Daoy (cell line): ENCODE results near the gene CD6. TPM values are rescaled to one million over a fixed set of nuclear protein-coding genes. Genes with fewer than 3 reads are reported as not detected.
"Not testable (repeated sequence)": the region's sequence is repeated elsewhere in the genome, so short reads cannot be mapped to it uniquely, and the experiment has no call there.

Source experiments
- DNase-seq: peaks from one replicate; pipeline ENCODE4 v3.0.0-alpha.2; 2015; ENCODE audit warnings: low read depth
- total RNA-seq: library from RNA; depleted of rRNA; stranded (reverse); fragments of >200 nt; shearing (Covaris generic); gene quantifications from 2 replicates; pipeline ENCODE4 v1.2.3, GENCODE V29; 2014; rRNA removed

Gene CD6
- total RNA-seq, 1 experiment from 2014 or later = 0.46 TPM

DNA sequence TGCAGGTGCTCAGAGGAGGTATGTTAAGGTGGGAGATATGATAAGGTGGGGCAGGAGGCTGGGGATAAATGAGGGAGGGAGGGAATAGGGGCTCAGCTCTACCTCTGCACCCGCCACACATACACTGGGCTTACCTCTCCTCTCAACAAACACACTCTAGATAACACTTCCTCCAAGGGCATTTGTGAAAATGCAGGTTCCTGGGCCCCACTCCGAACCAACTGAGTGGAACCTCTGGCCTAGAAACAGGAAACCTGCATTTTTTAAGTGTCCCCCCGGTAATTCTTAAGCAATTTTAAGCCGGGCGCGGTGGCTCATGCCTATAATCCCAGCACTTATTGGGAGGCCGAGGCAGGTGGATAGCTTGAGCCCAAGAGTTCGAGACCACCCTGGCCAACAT lies 84.3 kb downstream of the CD6 start:
- DNase-seq = no peak

DNA sequence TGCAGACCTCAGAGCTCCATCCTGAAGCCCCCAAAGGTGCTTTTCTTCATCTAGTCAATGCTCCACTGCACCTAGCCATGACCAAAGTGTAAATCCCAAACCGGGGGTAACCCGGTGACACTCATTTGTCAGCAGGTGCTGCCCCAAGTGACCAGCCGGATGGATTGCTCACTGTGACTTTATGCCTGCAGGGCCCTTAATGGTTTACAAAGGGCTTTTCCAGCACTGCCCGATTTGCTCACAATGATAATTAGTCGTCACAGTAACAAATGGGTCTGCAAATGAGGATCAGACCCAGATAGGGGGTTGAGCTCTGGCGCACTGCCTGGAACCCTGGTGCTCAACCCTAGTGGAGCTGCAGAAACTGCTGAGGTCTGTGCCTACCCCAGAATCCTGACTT lies 85.1 kb downstream of the CD6 start:
- DNase-seq = no peak

DNA sequence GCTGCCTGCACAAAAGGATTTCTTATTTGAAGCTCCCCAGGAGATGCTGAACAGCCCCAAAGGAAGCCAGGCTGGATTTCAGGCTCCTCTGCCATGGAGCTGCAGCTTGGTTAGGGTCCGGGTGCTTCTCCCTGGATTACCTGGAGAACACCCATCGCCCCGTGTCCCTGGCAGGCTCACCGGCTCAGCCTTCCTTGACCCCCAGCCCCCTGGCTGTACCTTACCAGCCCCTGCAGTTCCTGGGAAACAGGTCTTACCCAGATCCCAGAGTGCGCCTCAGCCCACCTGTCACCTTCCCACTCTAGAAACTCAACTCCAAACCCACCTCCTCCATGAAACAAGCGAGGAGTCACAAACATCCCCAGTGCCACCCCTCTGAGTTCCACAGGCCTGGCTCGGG lies 85.5 kb downstream of the CD6 start:
- no peak for DNase-seq

DNA sequence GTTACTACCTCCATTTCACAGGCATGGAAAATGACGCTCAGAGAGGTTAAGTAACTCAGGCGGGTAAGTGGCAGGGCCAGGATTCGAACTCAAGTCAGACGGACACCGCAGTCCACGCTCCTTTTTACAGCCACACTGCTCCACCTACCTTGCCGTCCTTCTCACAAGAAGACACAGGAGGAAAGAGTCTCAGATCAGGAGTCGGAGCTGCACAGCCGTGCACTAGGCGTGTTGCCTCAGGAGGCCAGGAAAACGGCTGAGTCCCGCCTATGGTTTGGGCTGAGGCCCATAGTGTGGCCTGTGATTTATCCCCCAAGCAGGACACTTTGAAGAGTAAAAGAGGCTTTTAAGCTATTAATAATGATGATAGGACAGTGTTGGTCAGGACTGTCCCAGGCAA lies 86.1 kb downstream of the CD6 start:
- DNase-seq = no peak

DNA sequence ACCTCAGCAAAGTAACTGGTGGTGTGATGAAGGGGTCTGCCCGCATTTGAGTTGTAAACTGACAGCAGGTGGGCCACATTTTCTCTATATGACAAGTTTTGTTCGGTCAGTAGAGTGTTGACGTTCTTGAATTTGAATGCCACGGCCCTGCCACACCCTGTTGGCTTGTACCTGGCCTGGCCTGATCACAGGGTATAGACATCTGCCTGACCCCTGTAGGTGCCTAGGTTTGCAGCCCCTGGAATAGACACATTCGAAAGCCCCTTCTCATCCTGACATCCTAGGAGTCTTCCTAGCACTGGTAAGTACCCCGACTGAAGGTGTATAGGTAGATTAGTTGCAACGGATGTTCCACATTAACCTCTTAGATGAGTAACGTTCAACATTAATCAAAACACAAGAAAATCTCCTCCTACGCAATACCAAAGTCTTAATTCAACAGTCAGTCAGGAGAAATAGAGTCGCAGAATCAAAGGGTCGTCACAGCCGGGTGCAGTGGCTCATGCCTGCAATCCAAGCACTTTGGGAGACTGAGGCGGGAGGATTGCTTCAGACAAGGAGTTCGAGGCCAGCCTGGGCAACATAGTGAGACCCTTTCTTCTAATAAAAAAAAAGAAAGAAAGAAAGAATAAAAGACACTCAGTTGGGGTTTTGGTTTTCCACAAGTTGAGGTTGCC lies 87.2 kb downstream of the CD6 start:
- no peak for DNase-seq

DNA sequence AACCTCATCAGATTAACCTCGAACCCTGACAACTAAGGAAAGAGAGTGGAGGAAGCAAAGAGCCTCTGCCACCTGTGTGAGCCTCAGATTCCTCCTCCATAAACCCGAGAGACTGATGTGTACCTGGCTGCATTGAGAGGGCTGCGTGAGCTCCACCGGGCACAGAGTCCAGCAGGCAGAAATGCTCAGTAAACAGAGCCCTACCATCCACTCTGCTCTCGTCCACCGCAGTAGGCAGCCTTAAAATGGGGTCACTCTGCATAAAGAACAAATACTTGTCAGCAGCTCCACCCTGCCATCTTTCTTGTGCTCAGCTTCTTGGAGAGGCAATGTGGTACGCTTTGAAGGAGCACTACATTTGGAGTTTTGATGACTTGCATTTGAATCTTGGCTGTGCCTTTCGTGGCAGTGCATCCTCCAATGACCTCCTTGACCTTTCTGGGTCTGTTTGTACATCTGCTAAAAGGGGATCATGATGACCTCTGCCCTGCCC lies 87.8 kb downstream of the CD6 start:
- no peak for DNase-seq

DNA sequence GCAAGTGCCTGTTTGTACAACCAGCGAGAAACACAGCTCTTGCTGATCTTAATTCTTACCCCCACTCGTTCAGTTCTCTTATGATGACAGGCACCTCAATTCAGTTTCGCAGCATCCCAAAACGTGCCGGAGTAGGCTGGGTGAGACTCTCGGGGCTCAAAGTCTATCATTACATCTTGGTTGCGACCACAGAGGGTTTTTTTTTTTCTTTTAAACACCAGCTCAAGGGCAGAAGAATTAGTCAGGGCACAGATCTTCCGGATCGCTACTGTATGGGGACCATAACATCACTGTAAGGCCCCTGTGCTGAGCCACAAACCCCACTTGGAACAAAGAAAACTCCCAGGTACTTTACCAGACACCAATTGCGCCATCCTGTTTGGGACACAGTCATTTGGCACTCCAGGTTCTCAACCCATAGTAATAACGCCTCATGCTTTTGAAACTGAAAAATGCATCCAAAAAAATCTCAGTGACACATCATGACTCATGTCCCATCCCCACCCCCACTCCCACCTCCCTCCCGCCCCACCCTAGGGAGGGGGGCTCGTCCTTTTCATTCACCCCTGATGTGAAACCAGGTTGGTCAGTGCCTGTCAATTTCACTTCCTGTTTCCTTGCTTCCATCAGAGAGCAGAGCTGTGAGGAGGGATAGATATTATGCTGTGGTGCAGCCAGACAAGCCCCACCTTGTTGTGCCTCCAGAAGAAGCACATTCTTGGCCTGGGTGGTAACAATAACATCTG lies 89.8 kb downstream of the CD6 start:
- DNase-seq = peak; percentile 64

DNA sequence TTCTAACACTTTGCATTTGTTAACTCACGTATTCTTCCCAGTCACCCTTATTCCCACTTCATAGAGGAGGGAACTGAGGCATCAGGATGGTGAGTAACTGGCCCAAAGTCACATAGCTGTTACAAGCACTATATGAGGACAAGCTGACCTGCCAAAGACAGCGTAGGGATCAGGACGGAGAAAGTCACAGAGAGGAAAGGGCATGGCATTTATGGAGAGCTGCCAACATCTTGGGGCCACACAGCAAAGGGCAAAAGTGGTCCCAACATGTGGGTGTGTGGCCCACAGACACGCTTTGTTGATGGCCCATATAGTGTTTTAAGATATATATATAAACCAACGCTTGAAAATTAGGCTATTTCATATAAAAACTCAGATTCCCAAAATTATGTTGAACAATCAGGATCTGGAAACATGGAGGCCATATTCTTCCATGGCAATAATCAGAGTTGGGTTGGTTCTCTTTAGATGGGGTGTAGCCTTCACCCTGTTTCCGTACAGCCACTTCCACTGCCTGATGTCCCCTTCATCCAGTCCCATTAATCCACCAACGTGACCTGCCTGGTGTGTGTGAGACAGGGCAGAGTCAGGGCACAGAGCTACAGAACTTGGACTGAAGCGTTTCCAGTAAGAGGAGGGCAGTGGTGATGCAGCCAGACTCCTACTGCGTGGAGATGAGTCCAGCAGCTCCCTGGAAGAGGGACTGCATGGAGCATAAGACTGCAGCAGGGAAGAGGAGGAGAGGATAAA lies 90.9 kb downstream of the CD6 start:
- no peak for DNase-seq

DNA sequence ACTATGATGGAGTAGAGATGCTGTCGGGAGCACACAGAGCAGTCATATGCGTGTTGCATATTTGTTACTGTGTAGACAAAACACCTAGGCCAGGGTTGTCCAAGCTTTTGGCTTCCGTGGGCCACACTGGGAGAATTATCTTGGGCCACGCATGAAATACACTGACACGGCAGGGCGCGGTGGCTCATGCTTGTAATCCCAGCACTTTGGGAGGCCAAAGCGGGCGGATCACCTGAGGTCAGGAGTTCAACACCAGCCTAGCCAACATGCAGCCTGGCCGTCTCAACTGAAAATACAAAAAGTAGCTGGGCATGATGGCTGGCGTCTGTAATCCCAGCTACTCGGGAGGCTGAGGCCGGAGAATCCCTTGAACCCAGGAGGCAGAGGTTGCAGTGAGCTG lies 93.8 kb downstream of the CD6 start:
- not testable (repeated sequence) for DNase-seq

DNA sequence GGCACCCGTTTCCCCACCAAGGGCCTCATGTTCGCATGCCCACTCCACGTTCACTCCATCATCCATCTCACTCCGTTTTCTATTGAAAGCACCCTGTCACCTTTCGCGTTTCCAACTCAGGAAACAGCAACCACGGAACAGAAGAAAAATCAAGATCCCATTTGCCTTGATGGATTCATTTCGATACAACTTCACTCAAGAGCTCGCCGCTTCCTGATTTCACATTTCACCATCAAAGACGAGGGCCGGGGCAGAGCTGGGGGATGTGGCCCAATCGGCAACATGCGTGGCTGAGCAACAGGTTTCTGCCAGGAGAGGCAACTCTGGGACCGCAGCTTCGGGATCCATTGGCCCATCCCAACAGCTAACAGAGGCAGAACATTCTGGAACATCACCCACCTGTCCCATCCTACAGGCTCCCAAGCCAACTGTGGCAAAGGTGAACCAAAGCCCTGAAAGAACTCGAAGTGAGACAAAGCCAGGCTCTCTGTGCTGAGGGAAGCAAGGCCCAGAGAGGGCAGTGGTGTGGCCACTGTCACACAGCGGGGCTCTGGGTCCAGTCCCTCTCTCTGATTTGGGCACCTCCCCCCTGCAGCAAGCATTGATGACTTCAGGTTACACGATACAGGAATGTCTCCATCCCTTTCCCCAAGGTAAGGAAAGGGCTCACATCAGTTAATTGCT lies 94.6 kb downstream of the CD6 start:
- DNase-seq = no peak

DNA sequence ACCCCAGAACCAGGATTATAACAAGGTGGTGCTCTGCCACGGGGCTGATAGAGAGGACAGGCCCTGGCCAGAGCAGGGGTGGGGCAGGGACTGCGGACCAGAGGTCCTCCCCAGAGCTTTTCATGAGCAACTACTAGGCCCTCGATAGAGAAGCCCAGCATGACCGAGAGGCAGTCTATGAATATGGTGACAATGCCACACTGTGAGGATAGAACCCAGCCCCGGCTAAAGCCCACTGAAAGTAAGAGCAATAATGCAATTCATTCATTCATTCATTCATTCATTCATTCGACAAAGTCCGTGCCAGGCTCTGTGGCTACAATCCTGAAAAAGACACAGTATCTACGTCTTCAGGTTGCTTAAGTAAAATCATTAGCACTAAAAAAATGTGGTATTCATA lies 95.2 kb downstream of the CD6 start:
- DNase-seq = no peak

DNA sequence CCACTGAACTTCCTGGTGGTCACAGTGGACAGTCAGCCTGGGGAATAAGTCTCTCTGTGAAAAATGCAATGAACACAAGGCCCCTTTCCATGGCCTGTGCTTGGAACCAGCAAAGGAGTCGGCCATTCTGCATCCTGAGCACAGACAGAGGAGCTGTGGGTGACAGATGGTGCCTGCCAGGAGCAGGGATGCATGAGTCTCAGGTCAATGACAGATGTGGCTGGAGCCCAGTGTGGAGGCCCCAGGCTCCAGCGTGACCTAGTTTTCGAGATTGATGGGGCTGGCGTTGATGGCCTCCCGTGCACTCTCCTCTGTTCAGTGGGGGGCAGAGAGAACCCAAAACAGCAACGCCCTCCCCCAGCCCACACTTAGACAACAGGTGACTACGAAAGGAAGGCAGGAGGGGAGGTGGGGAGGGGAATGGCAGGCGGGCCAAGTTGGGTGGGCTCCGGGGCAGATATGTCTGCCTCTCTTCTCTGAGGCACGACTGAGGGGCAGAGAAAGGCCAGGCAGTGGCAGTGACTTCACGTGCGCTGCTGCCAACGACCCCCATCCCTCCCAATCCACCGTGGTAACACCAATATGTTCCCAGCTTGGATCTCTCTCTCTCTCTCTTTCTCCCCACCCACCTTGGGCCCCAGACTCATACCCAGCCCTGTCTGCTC lies 96.4 kb downstream of the CD6 start:
- DNase-seq = no peak

DNA sequence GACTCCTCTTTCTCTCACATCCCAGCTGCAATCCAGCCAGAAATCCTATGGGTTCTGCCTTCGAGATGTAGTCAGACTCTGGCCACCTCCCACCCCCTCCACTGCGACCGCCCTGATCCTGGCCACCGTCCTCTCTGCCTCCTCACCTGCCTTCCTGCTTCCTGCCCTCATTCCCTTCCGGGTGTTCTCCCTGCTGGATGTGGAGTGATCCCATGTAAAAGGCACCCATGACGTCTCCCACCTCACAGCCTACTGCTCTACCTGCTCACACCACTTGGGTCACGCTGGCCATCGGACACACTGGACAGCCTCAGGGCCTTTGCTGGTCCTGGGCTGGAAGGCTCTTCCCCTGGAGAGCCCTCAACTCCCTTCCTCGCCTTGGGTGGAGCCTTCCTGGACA lies 97.1 kb downstream of the CD6 start:
- no peak for DNase-seq

DNA sequence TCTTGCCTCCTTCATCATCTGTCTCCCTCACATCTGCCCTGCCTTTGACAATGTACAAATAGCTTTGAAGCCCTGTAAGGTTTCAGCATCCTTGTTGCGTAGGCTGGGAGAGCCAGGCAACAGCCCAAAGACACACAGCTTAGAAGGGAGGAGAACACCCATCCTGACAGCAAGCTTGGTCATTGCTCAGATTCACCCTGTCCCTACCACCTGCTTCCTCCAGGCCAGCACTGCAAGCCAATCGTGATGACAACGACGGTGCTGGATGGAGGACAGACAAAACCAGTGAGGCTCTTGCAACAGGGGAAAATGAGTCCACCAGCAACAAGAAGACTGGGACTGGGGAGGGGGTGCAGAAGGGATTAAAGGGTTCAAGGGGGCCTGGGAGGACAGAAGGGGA lies 97.9 kb downstream of the CD6 start:
- DNase-seq = no peak

Other genes with a start within 250 kb of the CD6 start
- gene MS4A18, start 247.0 kb upstream of the CD6 start, total RNA-seq = not detected in 2 replicates
- not detected in 2 replicates for gene MS4A15, start 214.8 kb upstream of the CD6 start, total RNA-seq
- gene MS4A10, start 186.3 kb upstream of the CD6 start, total RNA-seq = not detected in 2 replicates
- 16.0 and 17.7 TPM in 2 replicates for gene CCDC86, start 129.6 kb upstream of the CD6 start, total RNA-seq
- 0.06 TPM in 1 of 2 replicates, not detected in the other for gene PTGDR2, start 115.7 kb upstream of the CD6 start, total RNA-seq
- gene ZP1, start 104.1 kb upstream of the CD6 start, total RNA-seq = not detected in 2 replicates
- gene PRPF19, start 65.1 kb upstream of the CD6 start, total RNA-seq = 86.3 and 91.2 TPM in 2 replicates
- gene TMEM109, start 57.5 kb upstream of the CD6 start, total RNA-seq = 54.5 and 56.6 TPM in 2 replicates
- 59.4 and 82.6 TPM in 2 replicates for gene TMEM132A, start 47.2 kb upstream of the CD6 start, total RNA-seq
- 3.0 and 3.9 TPM in 2 replicates for gene SLC15A3, start 19.5 kb upstream of the CD6 start, total RNA-seq
- not detected in 2 replicates for gene CD5, start 130.8 kb downstream of the CD6 start, total RNA-seq
- 7.8 and 11.5 TPM in 2 replicates for gene VPS37C, start 189.7 kb downstream of the CD6 start, total RNA-seq
- not detected in 2 replicates for gene PGA3, start 231.8 kb downstream of the CD6 start, total RNA-seq